ENCODE measurements around the gene SORBS1. TPM values are rescaled to one million over a fixed set of nuclear protein-coding genes. Genes with fewer than 3 reads are reported as not detected.

SORBS1 gene
- total RNA-seq, 4 donors from 2014 or later: 35.1 to 53.1 (median 43.3) TPM

- no peak for TF ChIP-seq CTCF (IDR thresholded peaks at IDR 0.05)
- TF ChIP-seq POLR2A (IDR thresholded peaks at IDR 0.05): no peak
- DNase-seq (ENCODE audit: low spot score in 2 of 2): no peak
- intact Hi-C loops (cut with DNase I; ENCODE audit: low total_unique reads): no loop called here
- WGBS, 2 donors: 71% methylated on average over 7 of the region's 7 CpGs
- no peak overlapping the region for H3K4me3 ChIP-seq (ENCODE audit: low read depth, poor library complexity, severe bottlenecking)
Observed at GRCh38 chr10:95500649-95501048, 60.5 kb downstream of the SORBS1 start.

- no peak for DNase-seq (ENCODE audit: low spot score in 2 of 2)
- TF ChIP-seq POLR2A (IDR thresholded peaks at IDR 0.05): no peak
- TF ChIP-seq CTCF (IDR thresholded peaks at IDR 0.05): no peak
- 76 to 80% methylated on average over 4 of the region's 4 CpGs for WGBS, 2 donors
- no peak overlapping the region for H3K4me3 ChIP-seq (ENCODE audit: low read depth, poor library complexity, severe bottlenecking)
- intact Hi-C loops (cut with DNase I; ENCODE audit: low total_unique reads): no loop called here
Observed at GRCh38 chr10:95500097-95500496, 61.1 kb downstream of the SORBS1 start.

GRCh38 chr10:95499482-95499989, 61.6 kb downstream of the SORBS1 start:
- DNase-seq (ENCODE audit: low spot score in 2 of 2): no peak
- TF ChIP-seq CTCF (IDR thresholded peaks at IDR 0.05) (no peak), POLR2A (IDR thresholded peaks at IDR 0.05) (no peak)
- WGBS, 2 donors: 88 to 92% methylated on average over 6 of the region's 6 CpGs
- intact Hi-C loops (cut with DNase I; ENCODE audit: low total_unique reads): no loop called here
- no peak overlapping the region for H3K4me3 ChIP-seq (ENCODE audit: low read depth, poor library complexity, severe bottlenecking)

GRCh38 chr10:95496951-95497350, 64.2 kb downstream of the SORBS1 start:
- H3K4me3 ChIP-seq (ENCODE audit: low read depth, poor library complexity, severe bottlenecking): no peak overlapping the region
- DNase-seq (ENCODE audit: low spot score in 2 of 2): no peak
- TF ChIP-seq CTCF (IDR thresholded peaks at IDR 0.05) (no peak), POLR2A (IDR thresholded peaks at IDR 0.05) (no peak)
- WGBS, 2 donors: 54 to 60% methylated on average over 4 of the region's 4 CpGs
- intact Hi-C loops (cut with DNase I; ENCODE audit: low total_unique reads): no loop called here

DNA sequence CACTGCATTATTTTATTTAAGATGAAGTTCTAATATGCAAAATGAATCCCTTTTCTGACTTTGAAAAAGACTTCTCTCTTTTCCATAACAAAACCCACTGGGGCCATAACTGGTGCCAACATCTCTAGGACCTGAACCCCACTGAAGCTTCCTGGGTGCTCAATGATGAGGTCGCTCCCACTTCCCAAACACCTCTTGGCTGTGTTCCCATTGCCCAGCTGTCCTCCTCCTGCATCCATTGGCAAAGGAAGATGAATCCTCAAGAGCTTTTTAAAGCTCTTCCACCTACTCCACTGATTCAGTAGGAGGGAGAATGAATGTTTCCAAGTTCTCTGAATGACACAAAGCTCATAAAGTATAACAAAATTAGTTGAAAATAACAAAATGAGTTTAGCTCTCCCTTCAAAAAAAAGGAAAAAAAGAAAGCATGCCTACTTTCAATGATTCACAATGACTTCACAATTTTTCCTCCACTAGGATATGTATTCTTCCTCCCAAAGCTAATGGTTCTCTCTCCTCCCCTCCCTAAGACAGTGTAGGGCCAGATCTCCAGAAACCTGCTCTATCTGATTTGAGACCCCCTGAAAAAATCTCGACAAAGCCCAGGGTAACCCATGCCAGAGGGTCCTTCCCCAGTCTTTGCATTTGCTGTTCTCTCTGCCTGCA, 64.8 kb downstream of the SORBS1 start:
- intact Hi-C loops (cut with DNase I; ENCODE audit: low total_unique reads): no loop called here
- H3K4me3 ChIP-seq (ENCODE audit: low read depth, poor library complexity, severe bottlenecking): no peak overlapping the region
- WGBS, 2 donors: 74 to 90% methylated on average over 2 of the region's 2 CpGs

More for the DNA sequence above, 64.8 kb downstream of the SORBS1 start:
- no peak for DNase-seq (ENCODE audit: low spot score in 2 of 2)
- no peak for TF ChIP-seq POLR2A (IDR thresholded peaks at IDR 0.05)
- no peak for TF ChIP-seq CTCF (IDR thresholded peaks at IDR 0.05)
